Activated CD4-positive, alpha-beta T cell treated with anti-CD3 and anti-CD28 coated beads, Interleukin-2, amount 10 ng/mL, durations not matched to agents 7 days and 5 days (primary cell): ENCODE measurements around the gene KRT31. TPM values are rescaled to one million over a fixed set of nuclear protein-coding genes. Genes with fewer than 3 reads are reported as not detected.
"Not testable (repeated sequence)": the region's sequence is repeated elsewhere in the genome, so short reads cannot be mapped to it uniquely, and the experiment has no call there.

ENCODE experiments used
- CTCF ChIA-PET: fragments of 350-600 bp; sonication (Branson Sonifier 250); formaldehyde crosslinking; loops from one replicate; lab custom pipeline; 2021; ENCODE audit warnings: antibody characterized with exemption; lab: Charles Lee
- POLR2A ChIA-PET: fragments of 350-600 bp; sonication (Branson Sonifier 250); formaldehyde crosslinking; loops from one replicate; lab custom pipeline; 2021; ENCODE audit warnings: antibody characterized with exemption; lab: Charles Lee
- DNase-seq: peaks from one replicate; pipeline ENCODE4 v3.0.0-alpha.2; 2020
- H3K27ac Mint-ChIP-seq: one replicate; pipeline ENCODE4 v1.8.0; 2021; ENCODE audit warnings: mild to moderate bottlenecking, moderate library complexity, mixed read lengths
- H3K27me3 Mint-ChIP-seq: one replicate; pipeline ENCODE4 v1.8.0; 2021; ENCODE audit warnings: mixed read lengths
- H3K36me3 Mint-ChIP-seq: one replicate; pipeline ENCODE4 v1.8.0; 2021; ENCODE audit warnings: low read depth, mixed read lengths
- H3K4me1 Mint-ChIP-seq: one replicate; pipeline ENCODE4 v1.8.0; 2021; ENCODE audit warnings: mixed read lengths
- H3K4me3 Mint-ChIP-seq: one replicate; pipeline ENCODE4 v1.8.0; 2021; ENCODE audit warnings: mild to moderate bottlenecking, moderate library complexity, mixed read lengths
- H3K9me3 Mint-ChIP-seq: one replicate; pipeline ENCODE4 v1.8.0; 2021; ENCODE audit warnings: mixed read lengths
- total RNA-seq, 2 experiments: library from RNA; stranded (reverse); gene quantifications; one replicate each; pipeline ENCODE4 v1.2.3, GENCODE V29; 2021

The KRT31 gene
- total RNA-seq, 2 experiments from 2014 or later = not detected

DNA sequence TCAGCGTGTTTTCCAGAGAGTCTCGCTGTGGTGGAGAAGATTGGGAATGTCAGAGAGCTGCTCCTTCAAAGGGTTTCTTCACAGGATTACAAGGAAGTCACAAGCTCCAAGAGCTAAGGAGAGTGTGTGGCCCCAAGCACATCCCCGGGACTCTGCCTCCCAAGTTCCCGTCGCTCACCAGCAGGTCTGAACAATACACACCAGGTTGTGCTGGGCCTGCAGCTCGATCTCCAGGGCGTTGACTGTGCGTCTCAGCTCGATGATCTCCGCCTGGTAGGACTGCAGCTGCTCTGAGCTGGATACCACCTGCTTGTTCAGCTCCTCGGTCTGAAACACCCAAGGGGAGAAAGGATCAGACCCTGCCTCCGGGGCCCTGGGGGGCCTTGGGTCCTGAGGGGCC is 2.4 kb downstream of the KRT31 start:
- H3K27me3 Mint-ChIP-seq, CTCF ChIA-PET, POLR2A ChIA-PET, H3K36me3 Mint-ChIP-seq, H3K4me3 Mint-ChIP-seq, DNase-seq, H3K27ac Mint-ChIP-seq, H3K9me3 Mint-ChIP-seq, H3K4me1 Mint-ChIP-seq: not testable (repeated sequence)

- DNase-seq = no peak
- no peak overlapping the region for H3K27ac Mint-ChIP-seq
- peaks cover 2% of the 10 kb centered on the region for H3K9me3 Mint-ChIP-seq
- ChIA-PET POLR2A (no interaction called here), CTCF (no interaction called here)
- no peaks in the 10 kb centered on the region for H3K4me1 Mint-ChIP-seq
- no peak overlapping the region for H3K4me3 Mint-ChIP-seq
- H3K27me3 Mint-ChIP-seq = peaks cover 2% of the 10 kb centered on the region
- H3K36me3 Mint-ChIP-seq = no peaks in the 10 kb centered on the region
Observed at GRCh38 chr17:41394254-41394996, 3.0 kb downstream of the KRT31 start.

- peaks cover 2% of the 10 kb centered on the region for H3K27me3 Mint-ChIP-seq
- POLR2A ChIA-PET = no interaction called here
- CTCF ChIA-PET = no interaction called here
Observed at GRCh38 chr17:41393826-41394225, 3.6 kb downstream of the KRT31 start.

GRCh38 chr17:41393294-41393693 is 4.1 kb downstream of the KRT31 start:
- ChIA-PET POLR2A (no interaction called here), CTCF (no interaction called here)
- Mint-ChIP-seq H3K4me1 (no peaks in the 10 kb centered on the region), H3K27ac (no peak overlapping the region), H3K36me3 (no peaks in the 10 kb centered on the region), H3K9me3 (peaks cover 6% of the 10 kb centered on the region), H3K27me3 (peaks cover 2% of the 10 kb centered on the region), H3K4me3 (no peak overlapping the region)
- DNase-seq = no peak

More at GRCh38 chr17:41393826-41394225, 3.6 kb downstream of the KRT31 start:
- no peaks in the 10 kb centered on the region for H3K4me1 Mint-ChIP-seq
- H3K36me3 Mint-ChIP-seq = no peaks in the 10 kb centered on the region
- no peak for DNase-seq
- peaks cover 2% of the 10 kb centered on the region for H3K9me3 Mint-ChIP-seq
- no peak overlapping the region for H3K4me3 Mint-ChIP-seq
- no peak overlapping the region for H3K27ac Mint-ChIP-seq

DNA sequence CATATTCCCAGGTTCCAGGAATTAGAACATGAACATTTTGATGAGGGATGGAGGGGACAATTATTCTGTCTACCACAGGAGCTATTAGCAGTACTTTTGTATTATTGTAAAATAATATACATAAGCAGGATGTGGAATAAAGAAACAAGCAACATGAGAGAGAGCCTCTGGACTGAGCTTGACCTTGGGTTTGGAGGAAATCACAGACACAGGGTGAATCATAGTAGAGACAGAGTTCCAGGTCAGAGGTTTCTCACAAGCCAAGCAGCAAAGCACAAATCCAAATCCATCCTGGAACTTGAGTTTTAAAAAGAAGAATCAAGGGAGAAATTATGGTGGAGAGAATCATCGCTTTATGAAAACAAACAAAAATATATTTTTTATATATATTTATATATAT is 5.1 kb downstream of the KRT31 start:
- peaks cover 12% of the 10 kb centered on the region for H3K9me3 Mint-ChIP-seq
- no peak for DNase-seq
- H3K4me1 Mint-ChIP-seq = no peaks in the 10 kb centered on the region
- POLR2A ChIA-PET = no interaction called here
- no peak overlapping the region for H3K4me3 Mint-ChIP-seq
- CTCF ChIA-PET = interaction anchor here (1.6 kb wide), 1 partner anchor 11 kb away, joined by 4 read pairs; the partner anchor contains the start of gene KRT34
- no peak overlapping the region for H3K27ac Mint-ChIP-seq
- H3K36me3 Mint-ChIP-seq = no peaks in the 10 kb centered on the region
- peaks cover 2% of the 10 kb centered on the region for H3K27me3 Mint-ChIP-seq

- Mint-ChIP-seq H3K4me3 (no peak overlapping the region), H3K36me3 (peaks cover 2% of the 10 kb centered on the region), H3K27me3 (peaks cover 4% of the 10 kb centered on the region), H3K27ac (no peak overlapping the region), H3K9me3 (peaks cover 17% of the 10 kb centered on the region), H3K4me1 (no peaks in the 10 kb centered on the region)
- POLR2A ChIA-PET = no interaction called here
- no peak for DNase-seq
- CTCF ChIA-PET = interaction anchor here (1.0 to 1.6 kb wide), 2 partner anchors 10 to 13 kb away, joined by 3 to 4 read pairs; partner anchors contain the start of gene KRT34
Observed at GRCh38 chr17:41391535-41391934, 5.9 kb downstream of the KRT31 start.

DNA sequence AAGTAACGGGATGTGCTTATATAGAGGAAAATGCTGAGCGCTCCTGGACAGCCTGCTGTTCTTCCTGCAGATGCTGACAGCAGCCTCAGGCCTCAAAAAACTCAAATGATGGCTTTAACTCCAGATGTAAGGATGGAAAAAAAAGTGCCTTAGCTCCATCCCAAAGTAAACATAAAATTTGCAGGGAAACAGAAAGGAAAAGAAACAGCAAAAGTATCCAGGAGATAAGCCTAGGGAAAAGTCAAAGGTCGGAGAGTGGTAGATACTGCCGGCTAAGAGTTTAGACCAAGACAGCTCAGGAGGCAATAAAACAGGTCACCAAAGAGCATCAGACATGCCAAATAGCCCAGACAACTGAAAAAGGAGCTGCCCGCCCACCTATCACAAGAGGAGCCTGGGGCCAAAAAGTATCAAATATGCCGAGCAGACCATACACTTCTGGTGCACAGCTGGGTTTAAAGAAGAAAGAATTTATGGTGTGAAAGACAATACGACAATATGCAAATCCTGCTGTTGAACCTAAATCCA is 6.9 kb downstream of the KRT31 start:
- ChIA-PET CTCF (interaction anchor here (0.6 to 1.6 kb wide), 5 partner anchors 9 to 213 kb away, joined by 3 to 4 read pairs (median 4); partner anchors contain the start of gene KRT34), POLR2A (no interaction called here)
- H3K4me3 Mint-ChIP-seq = no peak overlapping the region
- peaks cover 20% of the 10 kb centered on the region for H3K9me3 Mint-ChIP-seq
- peaks cover 3% of the 10 kb centered on the region for H3K36me3 Mint-ChIP-seq
- H3K27ac Mint-ChIP-seq = no peak overlapping the region
- H3K4me1 Mint-ChIP-seq = no peaks in the 10 kb centered on the region
- no peak for DNase-seq
- peaks cover 5% of the 10 kb centered on the region for H3K27me3 Mint-ChIP-seq

- Mint-ChIP-seq H3K27ac (no peak overlapping the region), H3K27me3 (peaks cover 9% of the 10 kb centered on the region), H3K4me3 (no peak overlapping the region), H3K9me3 (peaks cover 20% of the 10 kb centered on the region), H3K36me3 (peaks cover 3% of the 10 kb centered on the region), H3K4me1 (no peaks in the 10 kb centered on the region)
- DNase-seq = no peak
- ChIA-PET CTCF (no interaction called here), POLR2A (no interaction called here)
Observed at GRCh38 chr17:41387670-41388069, 9.7 kb downstream of the KRT31 start.

DNA sequence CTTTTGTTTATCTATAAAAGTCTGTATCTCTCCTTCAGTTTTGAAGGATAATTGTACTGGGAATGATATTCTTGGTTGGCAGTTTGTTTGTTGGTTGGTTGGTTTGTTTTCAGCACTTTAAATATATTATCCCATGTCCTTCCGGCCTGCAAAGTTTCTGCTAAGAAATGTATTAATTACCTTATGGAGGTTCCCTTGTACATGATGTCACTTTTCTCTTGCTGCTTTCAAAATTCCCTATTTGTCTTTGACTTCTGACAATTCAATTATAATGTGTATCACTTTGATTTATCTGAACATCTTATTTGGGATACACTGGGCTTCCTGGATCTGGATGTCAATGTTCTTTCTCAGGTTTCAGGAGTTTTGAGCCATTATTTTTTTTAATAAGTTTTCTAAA is 11.2 kb downstream of the KRT31 start:
- POLR2A ChIA-PET = no interaction called here
- Mint-ChIP-seq H3K9me3 (peaks cover 20% of the 10 kb centered on the region), H3K4me1 (no peaks in the 10 kb centered on the region), H3K27ac (no peak overlapping the region), H3K27me3 (peaks cover 6% of the 10 kb centered on the region), H3K4me3 (no peak overlapping the region), H3K36me3 (peaks cover 3% of the 10 kb centered on the region)
- no peak for DNase-seq
- CTCF ChIA-PET = no interaction called here

GRCh38 chr17:41383690-41384089 is 13.7 kb downstream of the KRT31 start:
- no peak overlapping the region for H3K4me3 Mint-ChIP-seq
- ChIA-PET POLR2A (no interaction called here), CTCF (no interaction called here)
- H3K27me3 Mint-ChIP-seq = peaks cover 6% of the 10 kb centered on the region
- no peak overlapping the region for H3K27ac Mint-ChIP-seq
- peaks cover 3% of the 10 kb centered on the region for H3K36me3 Mint-ChIP-seq
- no peak for DNase-seq
- no peaks in the 10 kb centered on the region for H3K4me1 Mint-ChIP-seq
- H3K9me3 Mint-ChIP-seq = peaks cover 19% of the 10 kb centered on the region

DNA sequence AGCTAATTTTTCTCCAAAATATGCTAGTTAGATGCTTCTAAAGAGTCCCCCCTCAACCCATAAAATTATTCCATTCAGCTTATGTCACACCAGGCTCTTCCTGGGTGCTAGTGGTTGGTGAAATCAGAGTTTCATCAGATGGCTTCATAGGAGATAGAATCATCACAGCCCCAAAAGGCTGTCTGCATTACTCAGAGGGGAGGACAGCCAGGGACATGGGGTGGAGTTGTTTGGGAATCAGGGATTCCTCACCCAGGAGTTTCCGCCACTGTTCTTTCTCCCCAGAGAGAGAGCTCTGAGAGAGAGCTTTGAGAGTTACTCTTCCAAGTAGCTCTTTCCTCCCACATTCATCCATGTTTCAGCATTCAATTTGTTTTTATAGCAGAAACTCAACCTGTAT is 15.0 kb downstream of the KRT31 start:
- Mint-ChIP-seq H3K36me3 (peaks cover 3% of the 10 kb centered on the region), H3K4me1 (peaks cover 7% of the 10 kb centered on the region), H3K27ac (no peak overlapping the region), H3K9me3 (peaks cover 13% of the 10 kb centered on the region), H3K4me3 (no peak overlapping the region), H3K27me3 (peaks cover 6% of the 10 kb centered on the region)
- DNase-seq = no peak
- ChIA-PET CTCF (interaction anchor here (1.3 to 1.4 kb wide), 2 partner anchors 9 to 28 kb away, joined by 4 read pairs; no protein-coding TSS in a partner anchor), POLR2A (no interaction called here)

DNA sequence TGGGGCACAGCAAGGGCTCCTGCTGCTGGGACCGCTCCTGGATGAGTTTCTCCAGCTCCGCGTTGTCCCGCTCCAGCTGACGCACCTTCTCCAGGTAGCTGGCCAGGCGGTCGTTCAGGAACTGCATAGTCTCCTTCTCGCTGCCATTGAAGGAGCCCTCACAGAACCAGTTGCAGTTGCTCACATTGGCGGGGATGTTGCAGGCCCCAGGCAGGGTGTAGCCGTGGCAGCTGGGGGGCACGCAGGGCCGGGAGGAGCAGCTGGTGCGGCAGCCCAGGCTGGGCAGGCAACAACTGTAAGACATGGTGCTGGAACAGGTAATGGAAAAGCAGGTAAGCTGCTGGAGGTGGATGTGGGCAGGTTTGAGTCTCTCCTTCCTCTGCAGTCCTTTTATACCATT is 15.5 kb downstream of the KRT31 start, which contains the start of gene KRT34:
Gene KRT34, minus strand, starts transcription at position 364 of the 400 bp plus-strand sequence. Its CDS starts 60 bp downstream, at position 304.
- DNase-seq, H3K4me1 Mint-ChIP-seq, H3K9me3 Mint-ChIP-seq, H3K27ac Mint-ChIP-seq, H3K27me3 Mint-ChIP-seq, H3K36me3 Mint-ChIP-seq, POLR2A ChIA-PET, H3K4me3 Mint-ChIP-seq: not testable (repeated sequence)
- CTCF ChIA-PET = interaction anchor here (1.3 to 1.4 kb wide), 3 partner anchors 9 to 27 kb away, joined by 4 read pairs; no protein-coding TSS in a partner anchor

GRCh38 chr17:41380091-41380490 is 17.3 kb downstream of the KRT31 start:
- H3K27me3 Mint-ChIP-seq, H3K9me3 Mint-ChIP-seq, H3K4me3 Mint-ChIP-seq, H3K27ac Mint-ChIP-seq, H3K4me1 Mint-ChIP-seq, POLR2A ChIA-PET, DNase-seq, H3K36me3 Mint-ChIP-seq, CTCF ChIA-PET: not testable (repeated sequence)
